Measurements from ENCODE around the gene ATXN8OS.
"Not testable (repeated sequence)": the region's sequence is repeated elsewhere in the genome, so short reads cannot be mapped to it uniquely, and the experiment has no call there.

The ATXN8OS gene

DNA sequence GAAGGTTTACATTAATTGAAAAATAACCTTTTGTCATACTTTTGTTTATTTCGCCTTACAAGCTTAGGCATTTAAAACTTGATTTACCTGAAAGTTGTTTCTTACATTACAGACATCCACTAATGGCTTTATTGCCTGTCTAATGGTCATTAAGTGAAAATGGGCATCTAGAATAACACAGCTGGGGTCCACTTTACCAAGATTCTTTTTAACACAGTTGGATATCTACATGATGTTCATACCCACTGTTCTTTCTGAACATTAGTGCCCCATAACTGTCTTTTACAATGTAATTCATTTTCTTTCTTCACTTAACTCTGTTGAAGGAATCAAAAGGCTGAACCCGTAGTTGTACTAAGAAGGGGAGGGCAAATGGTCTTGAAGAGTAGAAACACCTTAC lies 20.5 kb downstream of the ATXN8OS start:
- no peak overlapping the region for H3K4me2 ChIP-seq (ENCODE audit: low read length)
- no peak overlapping the region for H3K9ac ChIP-seq (ENCODE audit: low read length)
- no peak overlapping the region for H3K4me3 ChIP-seq (ENCODE audit: low read length)
- no peaks in the 10 kb centered on the region for H3K79me2 ChIP-seq (ENCODE audit: low read length)
- no peak for TF ChIP-seq EZH2phosphoT487 (IDR thresholded peaks at IDR 0.05; ENCODE audit: low read depth)
- TF ChIP-seq, protein P1, sequence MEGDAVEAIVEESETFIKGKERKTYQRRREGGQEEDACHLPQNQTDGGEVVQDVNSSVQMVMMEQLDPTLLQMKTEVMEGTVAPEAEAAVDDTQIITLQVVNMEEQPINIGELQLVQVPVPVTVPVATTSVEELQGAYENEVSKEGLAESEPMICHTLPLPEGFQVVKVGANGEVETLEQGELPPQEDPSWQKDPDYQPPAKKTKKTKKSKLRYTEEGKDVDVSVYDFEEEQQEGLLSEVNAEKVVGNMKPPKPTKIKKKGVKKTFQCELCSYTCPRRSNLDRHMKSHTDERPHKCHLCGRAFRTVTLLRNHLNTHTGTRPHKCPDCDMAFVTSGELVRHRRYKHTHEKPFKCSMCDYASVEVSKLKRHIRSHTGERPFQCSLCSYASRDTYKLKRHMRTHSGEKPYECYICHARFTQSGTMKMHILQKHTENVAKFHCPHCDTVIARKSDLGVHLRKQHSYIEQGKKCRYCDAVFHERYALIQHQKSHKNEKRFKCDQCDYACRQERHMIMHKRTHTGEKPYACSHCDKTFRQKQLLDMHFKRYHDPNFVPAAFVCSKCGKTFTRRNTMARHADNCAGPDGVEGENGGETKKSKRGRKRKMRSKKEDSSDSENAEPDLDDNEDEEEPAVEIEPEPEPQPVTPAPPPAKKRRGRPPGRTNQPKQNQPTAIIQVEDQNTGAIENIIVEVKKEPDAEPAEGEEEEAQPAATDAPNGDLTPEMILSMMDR (IDR thresholded peaks at IDR 0.05; ENCODE audit: low read depth, low read length) = no peak
- H3K4me1 ChIP-seq (ENCODE audit: low read length) = no peaks in the 10 kb centered on the region
- H4K20me1 ChIP-seq (ENCODE audit: insufficient read depth, low read length) = no peaks in the 10 kb centered on the region
- no peak overlapping the region for H2AFZ ChIP-seq (ENCODE audit: low read depth, low read length)
- H3K27me3 ChIP-seq (ENCODE audit: low read depth, low read length) = no peaks in the 10 kb centered on the region
- no peaks in the 10 kb centered on the region for H3K36me3 ChIP-seq (replicated peaks; ENCODE audit: low read depth, low read length)
- no peak overlapping the region for H3K27ac ChIP-seq (ENCODE audit: low read length)
- H3K9me3 ChIP-seq (ENCODE audit: insufficient read depth, low read length) = no peaks in the 10 kb centered on the region

DNA sequence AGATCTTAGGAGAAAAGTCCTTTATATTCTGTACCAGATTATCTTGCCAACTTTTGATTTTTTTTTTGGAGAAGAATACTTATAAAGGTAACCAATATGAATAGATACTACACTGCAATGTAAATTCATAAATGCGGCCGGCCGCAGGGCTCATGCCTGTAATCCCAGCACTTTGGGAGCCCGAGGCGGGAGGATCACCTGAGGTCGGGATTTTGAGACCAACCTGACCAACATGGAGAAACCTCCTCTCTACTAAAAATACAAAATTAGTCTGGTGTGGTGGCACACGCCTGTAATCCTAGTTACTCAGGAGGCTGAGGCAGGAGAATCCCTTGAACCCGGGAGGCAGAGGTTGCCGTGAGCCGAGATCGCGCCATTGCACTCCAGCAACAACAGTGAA lies 35.0 kb downstream of the ATXN8OS start:
- not testable (repeated sequence) for H3K79me2 ChIP-seq (ENCODE audit: low read length); H4K20me1 ChIP-seq (ENCODE audit: insufficient read depth, low read length); H3K4me2 ChIP-seq (ENCODE audit: low read length); H3K4me1 ChIP-seq (ENCODE audit: low read length); H3K27ac ChIP-seq (ENCODE audit: low read length); H2AFZ ChIP-seq (ENCODE audit: low read depth, low read length); H3K27me3 ChIP-seq (ENCODE audit: low read depth, low read length); H3K9me3 ChIP-seq (ENCODE audit: insufficient read depth, low read length); H3K36me3 ChIP-seq (replicated peaks; ENCODE audit: low read depth, low read length); H3K4me3 ChIP-seq (ENCODE audit: low read length); H3K9ac ChIP-seq (ENCODE audit: low read length)

DNA sequence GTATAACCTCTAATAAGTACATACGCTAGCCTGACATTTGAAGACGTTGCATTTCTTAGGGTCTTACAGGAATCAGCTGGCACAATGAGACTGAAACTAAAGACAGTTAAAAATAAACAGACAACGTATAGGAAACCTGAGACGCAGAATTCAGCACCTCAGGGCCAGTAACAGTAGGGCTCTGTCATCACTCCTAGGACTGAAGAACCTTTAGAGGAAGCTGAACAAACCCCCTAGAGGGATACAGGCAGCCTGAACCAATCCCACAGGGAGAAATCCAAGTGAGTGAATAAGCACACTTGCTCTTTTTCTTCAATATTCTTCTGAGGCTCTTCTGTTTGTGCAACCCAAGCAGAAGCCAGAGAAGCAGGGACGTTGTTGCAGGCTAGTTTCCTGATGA lies 54.5 kb downstream of the ATXN8OS start:
- peak overlapping the region; percentile 40 for H3K4me2 ChIP-seq (ENCODE audit: low read length)
- no peaks in the 10 kb centered on the region for H4K20me1 ChIP-seq (ENCODE audit: insufficient read depth, low read length)
- H3K4me1 ChIP-seq (ENCODE audit: low read length) = peaks cover 5% of the 10 kb centered on the region; the same call in 1 of the 2 replicates
- no peak overlapping the region for H3K9ac ChIP-seq (ENCODE audit: low read length)
- peak overlapping the region; percentile 42 for H3K4me3 ChIP-seq (ENCODE audit: low read length)
- no peaks in the 10 kb centered on the region for H3K9me3 ChIP-seq (ENCODE audit: insufficient read depth, low read length)
- no peaks in the 10 kb centered on the region for H3K36me3 ChIP-seq (replicated peaks; ENCODE audit: low read depth, low read length)
- TF ChIP-seq, protein P1 (IDR thresholded peaks at IDR 0.05; ENCODE audit: low read depth, low read length) = no peak
- TF ChIP-seq EZH2phosphoT487 (IDR thresholded peaks at IDR 0.05; ENCODE audit: low read depth) = no peak
- peak overlapping the region; percentile 83 for H2AFZ ChIP-seq (ENCODE audit: low read depth, low read length)
- no peaks in the 10 kb centered on the region for H3K27me3 ChIP-seq (ENCODE audit: low read depth, low read length)
- H3K79me2 ChIP-seq (ENCODE audit: low read length) = no peaks in the 10 kb centered on the region
- H3K27ac ChIP-seq (ENCODE audit: low read length) = no peak overlapping the region

DNA sequence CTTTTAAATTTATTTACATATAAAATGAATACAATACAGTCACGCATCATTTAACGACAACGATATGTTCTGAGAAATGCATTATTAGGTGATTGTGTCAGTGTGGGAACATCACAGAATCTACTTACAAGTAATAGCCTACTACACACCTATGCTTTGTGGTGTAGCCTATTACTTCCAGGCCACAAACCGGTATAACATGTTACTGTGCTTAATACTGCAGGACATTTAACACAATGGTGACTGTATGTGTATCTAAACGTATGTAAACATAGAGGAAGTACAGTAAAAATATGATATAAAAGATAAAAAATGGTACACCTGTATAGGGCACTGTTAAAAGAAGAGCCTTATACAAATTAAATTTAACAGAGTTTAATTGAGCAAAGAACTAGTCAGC lies 63.1 kb downstream of the ATXN8OS start:
- TF ChIP-seq EZH2phosphoT487 (IDR thresholded peaks at IDR 0.05; ENCODE audit: low read depth) = no peak
- TF ChIP-seq, protein P1 (IDR thresholded peaks at IDR 0.05; ENCODE audit: low read depth, low read length) = no peak
- no peak overlapping the region for H3K4me3 ChIP-seq (ENCODE audit: low read length)
- H2AFZ ChIP-seq (ENCODE audit: low read depth, low read length) = no peak overlapping the region

DNA sequence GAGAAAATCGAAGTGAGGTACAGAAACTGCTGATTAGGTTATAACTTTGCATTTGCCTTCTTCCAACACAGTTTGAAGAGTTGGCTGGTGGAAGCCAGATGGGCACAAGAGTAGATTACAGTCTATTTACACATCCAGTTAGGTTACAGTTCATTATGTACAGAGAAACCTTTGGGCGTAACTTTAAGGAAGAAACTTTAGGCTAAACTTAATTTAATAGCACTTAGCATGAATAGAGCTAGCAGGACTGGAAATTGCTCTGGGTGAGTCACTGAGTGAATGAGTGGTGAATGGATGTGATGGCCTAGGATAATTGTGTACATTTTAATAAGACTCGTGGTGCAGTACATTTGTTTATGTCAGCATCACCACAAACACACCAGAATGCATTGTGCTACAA lies 63.5 kb downstream of the ATXN8OS start:
- Histone ChIP-seq H2AFZ (ENCODE audit: low read depth, low read length) (no peak overlapping the region), H4K20me1 (ENCODE audit: insufficient read depth, low read length) (no peaks in the 10 kb centered on the region), H3K27me3 (ENCODE audit: low read depth, low read length) (no peaks in the 10 kb centered on the region), H3K79me2 (ENCODE audit: low read length) (no peaks in the 10 kb centered on the region), H3K36me3 (replicated peaks; ENCODE audit: low read depth, low read length) (no peaks in the 10 kb centered on the region), H3K27ac (ENCODE audit: low read length) (no peak overlapping the region), H3K4me2 (ENCODE audit: low read length) (no peak overlapping the region), H3K4me1 (ENCODE audit: low read length) (no peaks in the 10 kb centered on the region), H3K4me3 (ENCODE audit: low read length) (no peak overlapping the region), H3K9ac (ENCODE audit: low read length) (no peak overlapping the region), H3K9me3 (ENCODE audit: insufficient read depth, low read length) (no peaks in the 10 kb centered on the region)
- TF ChIP-seq, protein P1 (IDR thresholded peaks at IDR 0.05; ENCODE audit: low read depth, low read length) = no peak
- no peak for TF ChIP-seq EZH2phosphoT487 (IDR thresholded peaks at IDR 0.05; ENCODE audit: low read depth)

More for the DNA sequence above, 63.1 kb downstream of the ATXN8OS start:
- no peaks in the 10 kb centered on the region for H3K27me3 ChIP-seq (ENCODE audit: low read depth, low read length)
- H3K36me3 ChIP-seq (replicated peaks; ENCODE audit: low read depth, low read length) = no peaks in the 10 kb centered on the region
- no peak overlapping the region for H3K27ac ChIP-seq (ENCODE audit: low read length)
- H3K79me2 ChIP-seq (ENCODE audit: low read length) = no peaks in the 10 kb centered on the region
- H3K4me2 ChIP-seq (ENCODE audit: low read length) = no peak overlapping the region
- H3K4me1 ChIP-seq (ENCODE audit: low read length) = no peaks in the 10 kb centered on the region
- H3K9me3 ChIP-seq (ENCODE audit: insufficient read depth, low read length) = no peaks in the 10 kb centered on the region
- H3K9ac ChIP-seq (ENCODE audit: low read length) = no peak overlapping the region
- H4K20me1 ChIP-seq (ENCODE audit: insufficient read depth, low read length) = no peaks in the 10 kb centered on the region
